IMR-90 (cell line): ENCODE results near the gene SERBP1. TPM values are rescaled to one million over a fixed set of nuclear protein-coding genes. Genes with fewer than 3 reads are reported as not detected.

ENCODE experiments used
- ATAC-seq: fragments of 200-7000 bp; cut with Tn5 transposase; 2 replicates; pipeline ENCODE4 v1.9.1; 2020; ENCODE audit warnings: low read depth, mild to moderate bottlenecking, moderate library complexity
- BruUV-seq: library from RNA; stranded (reverse); fragments of 400-500 nt; replicated peaks from 2 replicates; lab custom pipeline; 2021; lab: Mats Ljungman, UMichigan
- CTCF ChIA-PET: fragments of 300-600 bp; formaldehyde crosslinking; extraction: SDS; loops from one replicate; lab custom pipeline; 2021; ENCODE audit warnings: antibody characterized with exemption; lab: Yijun Ruan, JAX
- POLR2A ChIA-PET: fragments of 300-600 bp; sonication (Branson Sonifier 250); formaldehyde crosslinking; loops from one replicate; lab custom pipeline; 2022; ENCODE audit warnings: antibody characterized with exemption; ENCODE audit not compliant: unreplicated experiment; lab: Charles Lee
- DNase-seq: peaks from one replicate; pipeline ENCODE4 v3.0.0; 2013
- H2AFZ ChIP-seq: replicated peaks from 2 replicates; pipeline ENCODE3; 2013; ENCODE audit warnings: low read length, mild to moderate bottlenecking; ENCODE audit not compliant: poor library complexity
- H2AK5ac ChIP-seq: 2 replicates; pipeline ENCODE4 v1.6.1; 2013; ENCODE audit warnings: low read depth, low read length, inconsistent platforms
- H2AK9ac ChIP-seq: replicated peaks from 2 replicates; pipeline ENCODE3; 2013; ENCODE audit warnings: mild to moderate bottlenecking, low read depth, low read length, moderate library complexity; ENCODE audit not compliant: poor library complexity
- H2BK120ac ChIP-seq: 2 replicates; pipeline ENCODE4 v1.6.1; 2013; ENCODE audit warnings: low read depth, low read length, inconsistent platforms
- H2BK15ac ChIP-seq: 3 replicates; pipeline ENCODE4 v1.6.1; 2013; ENCODE audit warnings: low read depth, low read length, inconsistent platforms
- H2BK20ac ChIP-seq: 2 replicates; pipeline ENCODE4 v1.6.1; 2013; ENCODE audit warnings: low read depth, mild to moderate bottlenecking, inconsistent platforms, low read length, moderate library complexity
- H2BK5ac ChIP-seq: 2 replicates; pipeline ENCODE4 v1.6.1; 2013; ENCODE audit warnings: mild to moderate bottlenecking, low read depth, low read length, inconsistent platforms; ENCODE audit not compliant: poor library complexity, severe bottlenecking
- H3K14ac ChIP-seq: replicated peaks from 2 replicates; pipeline ENCODE4 v1.6.1; 2013; ENCODE audit warnings: low read depth, low read length, inconsistent platforms
- H3K18ac ChIP-seq: 2 replicates; pipeline ENCODE4 v1.6.1; 2013; ENCODE audit warnings: low read depth, low read length, control low read depth
- H3K23ac ChIP-seq: 2 replicates; pipeline ENCODE4 v1.6.1; 2013; ENCODE audit warnings: low read depth, low read length, inconsistent platforms
- H3K27ac ChIP-seq: 2 replicates; pipeline ENCODE4 v1.5.1; 2013; ENCODE audit warnings: mild to moderate bottlenecking, control low read depth, low read length; ENCODE audit not compliant: insufficient read depth
- H3K27me3 ChIP-seq: 2 replicates; pipeline ENCODE4 v1.6.1; 2013; ENCODE audit warnings: low read length; ENCODE audit not compliant: control insufficient read depth, insufficient read depth
- H3K36me3 ChIP-seq: 2 replicates; pipeline ENCODE4 v1.6.1; 2013; ENCODE audit warnings: low read length, mixed read lengths; ENCODE audit not compliant: control insufficient read depth, insufficient read depth
- H3K4ac ChIP-seq: 2 replicates; pipeline ENCODE4 v1.6.1; 2013; ENCODE audit warnings: low read depth, low read length, inconsistent platforms
- H3K4me1 ChIP-seq: 2 replicates; pipeline ENCODE4 v1.6.1; 2013; ENCODE audit warnings: low read length, mixed read lengths; ENCODE audit not compliant: control insufficient read depth, insufficient read depth
- H3K4me2 ChIP-seq: 2 replicates; pipeline ENCODE4 v1.6.1; 2013; ENCODE audit warnings: low read depth, mild to moderate bottlenecking, control low read depth, low read length, moderate library complexity
- H3K4me3 ChIP-seq: 2 replicates; pipeline ENCODE4 v1.5.1; 2013; ENCODE audit warnings: low read depth, mild to moderate bottlenecking, control low read depth, low read length, moderate library complexity; ENCODE audit not compliant: insufficient read depth
- H3K56ac ChIP-seq: 2 replicates; pipeline ENCODE4 v1.6.1; 2013; ENCODE audit warnings: low read length, inconsistent platforms; ENCODE audit not compliant: insufficient read depth; ENCODE audit errors: extremely low read depth
- H3K79me1 ChIP-seq, 2 experiments: 2 replicates each; pipeline ENCODE4 v1.6.1; 2013; ENCODE audit warnings: low read length in 2 of 2, inconsistent platforms in 1 of 2, low read depth in 1 of 2
- H3K9ac ChIP-seq: 2 replicates; pipeline ENCODE4 v1.6.1; 2013; ENCODE audit warnings: low read depth, low read length, control low read depth
- H3K9me1 ChIP-seq: 2 replicates; pipeline ENCODE4 v1.6.1; 2013; ENCODE audit warnings: low read length, inconsistent platforms; ENCODE audit not compliant: insufficient read depth
- H3K9me3 ChIP-seq: 2 replicates; pipeline ENCODE4 v1.6.1; 2013; ENCODE audit warnings: low read length; ENCODE audit not compliant: control insufficient read depth, insufficient read depth
- H4K20me1 ChIP-seq: 2 replicates; pipeline ENCODE4 v1.6.1; 2013; ENCODE audit warnings: low read length, inconsistent platforms; ENCODE audit not compliant: insufficient read depth
- H4K5ac ChIP-seq: 2 replicates; pipeline ENCODE4 v1.6.1; 2013; ENCODE audit warnings: mild to moderate bottlenecking, low read depth, low read length, control low read depth
- H4K8ac ChIP-seq, 2 experiments: 2 replicates each; pipeline ENCODE4 v1.6.1; 2013; ENCODE audit warnings: low read depth in 2 of 2, low read length in 2 of 2, control low read depth in 1 of 2, inconsistent platforms in 1 of 2
- H4K91ac ChIP-seq: 2 replicates; pipeline ENCODE4 v1.6.1; 2013; ENCODE audit warnings: low read depth, low read length, inconsistent platforms; ENCODE audit not compliant: insufficient read depth
- MAFK ChIP-seq: IDR thresholded peaks from 2 replicates; pipeline ENCODE4 v1.6.1; 2012; ENCODE audit warnings: low read depth, low read length, improper control_type of control experiment
- MAZ ChIP-seq: IDR thresholded peaks from 2 replicates; pipeline ENCODE4 v1.6.1; 2012; ENCODE audit warnings: low read depth, mild to moderate bottlenecking, low read length, improper control_type of control experiment, moderate library complexity, borderline replicate concordance
- MXI1 ChIP-seq: IDR thresholded peaks from 2 replicates; pipeline ENCODE4 v1.6.1; 2012; ENCODE audit warnings: low read depth, mild to moderate bottlenecking, low read length, moderate library complexity, borderline replicate concordance
- POLR2A ChIP-seq: IDR thresholded peaks from 2 replicates; pipeline ENCODE4 v1.6.1; 2012; ENCODE audit warnings: mild to moderate bottlenecking, low read depth, low read length
- RAD21 ChIP-seq: IDR thresholded peaks from 2 replicates; pipeline ENCODE4 v1.6.1; 2012; ENCODE audit warnings: low read length, improper control_type of control experiment
- RFX5 ChIP-seq: IDR thresholded peaks from 2 replicates; pipeline ENCODE4 v1.8.0; 2012; ENCODE audit warnings: low read depth, mild to moderate bottlenecking, low read length, moderate library complexity
- SMC3 ChIP-seq: fragments of 150-350 bp; IDR thresholded peaks from 2 replicates; pipeline ENCODE4 v1.6.1; 2016; ENCODE audit warnings: low read depth, mild to moderate bottlenecking, antibody characterized with exemption, low read length, moderate library complexity
- USF2 ChIP-seq: fragments of 150-350 bp; IDR thresholded peaks from 2 replicates; pipeline ENCODE4 v1.6.1; 2017; ENCODE audit warnings: mild to moderate bottlenecking, antibody characterized with exemption, low read length, low read depth
- WGBS, 2 experiments: methylation state at CpG; one replicate each; pipeline versions ENCODE4 v1.1.5 to v1.1.7; 2013; ENCODE audit warnings: missing lambda C conversion rate in 2 of 2; ENCODE audit not compliant: insufficient read length in 1 of 2; ENCODE audit errors: extremely low coverage in 2 of 2; 5-methylcytosine and 5-hydroxymethylcytosine counted together
- dilution Hi-C: fragments of 300-500 bp; cut with HindIII; formaldehyde crosslinking; loops from one replicate; pipeline ENCODE4 v1.14.3; 2018; ENCODE audit warnings: low sequenced_read_pairs; ENCODE audit not compliant: unreplicated experiment
- in situ Hi-C: fragments of 300-500 bp; cut with MboI; formaldehyde crosslinking; loops from 3 replicates; pipeline ENCODE4 v1.14.3; 2019; ENCODE audit warnings: low sequenced_read_pairs, inconsistent platforms, mixed read lengths
- intact Hi-C: fragments of 100-400 bp; cut with micrococcal nuclease; formaldehyde crosslinking; loops from 2 replicates; pipeline ENCODE4 v1.10.0; 2022
- polyA plus RNA-seq, 3 experiments: library from polyadenylated mRNA; depleted of rRNA; stranded (reverse); fragments of >200 nt; gene quantifications; 2 replicates each; pipeline ENCODE4 v1.2.3, GENCODE V29; 2012; ENCODE audit warnings: low replicate concordance in 1 of 3
- total RNA-seq: library from RNA; depleted of rRNA; stranded (reverse); fragments of >200 nt; gene quantifications from 2 replicates; pipeline ENCODE4 v1.2.3, GENCODE V29; 2012
- TF ChIP-seq, protein P1 (sequence below): fragments of 150-350 bp; IDR thresholded peaks from 2 replicates; pipeline ENCODE4 v1.6.1; 2016; ENCODE audit warnings: low read depth, mild to moderate bottlenecking, low read length, moderate library complexity, borderline replicate concordance

The SERBP1 gene
- total and polyA plus RNA-seq, 2 of the 4 experiments (the other 2 are of a cell fraction) = 94.1 to 153 TPM

DNA sequence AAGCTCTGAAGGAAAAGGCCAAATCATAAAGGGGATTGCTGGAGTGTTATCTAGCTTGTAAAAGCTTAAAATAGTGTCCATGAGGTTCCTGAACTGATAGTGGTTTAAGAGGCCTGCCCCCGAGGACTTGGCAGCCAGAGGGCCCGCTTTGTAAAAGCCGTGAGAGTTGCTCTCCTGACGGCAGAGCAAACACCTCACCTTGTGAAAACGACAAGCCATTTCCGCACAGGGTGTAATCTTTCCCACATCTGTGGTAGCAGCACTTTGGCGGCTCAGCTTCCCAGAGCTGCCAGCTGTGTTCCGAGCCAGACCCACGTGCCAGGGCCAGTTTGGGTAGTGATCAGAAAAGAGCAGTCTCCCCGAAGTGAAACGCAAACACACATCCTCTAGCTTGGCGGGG is 37.0 kb downstream of the SERBP1 start:
- H4K20me1 ChIP-seq = no peaks in the 10 kb centered on the region
- no peak overlapping the region for H3K23ac ChIP-seq
- H3K56ac ChIP-seq = no peak overlapping the region
- H3K27ac ChIP-seq = no peak overlapping the region
- H3K9me1 ChIP-seq = peaks cover 3% of the 10 kb centered on the region; the same call in 1 of the 2 replicates
- DNase-seq = no peak
- no peak overlapping the region for H4K91ac ChIP-seq
- H2AFZ ChIP-seq = no peak overlapping the region
- ChIA-PET POLR2A (no interaction called here), CTCF (no interaction called here)
- H2BK15ac ChIP-seq = no peak overlapping the region
- WGBS, 2 experiments = 50% methylated on average over 1 of the region's 12 CpGs; no CpG with 5 or more reads in 1 of the 2 experiments
- no peak overlapping the region for H2AK9ac ChIP-seq
- no peak for ATAC-seq
- no peak overlapping the region for H3K4me3 ChIP-seq
- no TSS peak for BruUV-seq
- no peak overlapping the region for H3K14ac ChIP-seq
- H3K27me3 ChIP-seq = no peaks in the 10 kb centered on the region
- in situ Hi-C loops = no loop called here
- no peaks in the 10 kb centered on the region for H3K79me1 ChIP-seq
- H4K8ac ChIP-seq = no peak overlapping the region
- H3K9ac ChIP-seq = no peak overlapping the region
- peaks cover 1% of the 10 kb centered on the region; the same call in 1 of the 2 replicates for H3K4me1 ChIP-seq
- no peaks in the 10 kb centered on the region for H3K9me3 ChIP-seq
- intact Hi-C loops = no loop called here
- no peak overlapping the region for H2BK5ac ChIP-seq
- no peak overlapping the region for H3K18ac ChIP-seq
- no peak overlapping the region for H2AK5ac ChIP-seq
- no peak overlapping the region for H3K4ac ChIP-seq
- H4K5ac ChIP-seq = no peak overlapping the region
- no peak overlapping the region for H2BK20ac ChIP-seq
- H3K36me3 ChIP-seq = no peaks in the 10 kb centered on the region; the same call in 1 of the 2 replicates
- TF ChIP-seq USF2 = no peak
- no peak for TF ChIP-seq MXI1
- no peak for TF ChIP-seq SMC3
- TF ChIP-seq RFX5 = no peak
- no peak for TF ChIP-seq RAD21
- TF ChIP-seq MAZ = no peak
- no peak for TF ChIP-seq MAFK
- TF ChIP-seq POLR2A = no peak
- TF ChIP-seq, protein P1, sequence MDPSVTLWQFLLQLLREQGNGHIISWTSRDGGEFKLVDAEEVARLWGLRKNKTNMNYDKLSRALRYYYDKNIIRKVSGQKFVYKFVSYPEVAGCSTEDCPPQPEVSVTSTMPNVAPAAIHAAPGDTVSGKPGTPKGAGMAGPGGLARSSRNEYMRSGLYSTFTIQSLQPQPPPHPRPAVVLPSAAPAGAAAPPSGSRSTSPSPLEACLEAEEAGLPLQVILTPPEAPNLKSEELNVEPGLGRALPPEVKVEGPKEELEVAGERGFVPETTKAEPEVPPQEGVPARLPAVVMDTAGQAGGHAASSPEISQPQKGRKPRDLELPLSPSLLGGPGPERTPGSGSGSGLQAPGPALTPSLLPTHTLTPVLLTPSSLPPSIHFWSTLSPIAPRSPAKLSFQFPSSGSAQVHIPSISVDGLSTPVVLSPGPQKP = no peak
- no peak overlapping the region for H3K4me2 ChIP-seq
- dilution Hi-C loops = no loop called here
- no peak overlapping the region for H2BK120ac ChIP-seq
